ENCODE results near the gene POU4F1. TPM values are rescaled to one million over a fixed set of nuclear protein-coding genes. Genes with fewer than 3 reads are reported as not detected.
A peak's percentile ranks its signal among the peaks of the same experiment; 100 is the strongest.

POU4F1 gene
- polyA plus RNA-seq, 3 donors, result not detected

- Mint-ChIP-seq H3K27me3 (ENCODE audit: low read depth in 3 of 3) (peaks cover 89 to 94% (median 91%) of the 10 kb centered on the region in 3 donors), H3K27ac (peak overlapping the region in 1 of 7 donors; percentile 45), H3K9me3 (peaks cover 0 to 31% (median 26%) of the 10 kb centered on the region in 7 donors), H3K4me3 (peak overlapping the region; percentile 74 to 91), H3K36me3 (peaks cover 7 to 9% of the 10 kb centered on the region in 2 donors), H3K4me1 (peaks cover 48% of the 10 kb centered on the region)
- no peaks in the 10 kb centered on the region for H4K20me1 ChIP-seq (ENCODE audit: insufficient read depth, low read length)
- no peak overlapping the region for H3K9ac ChIP-seq (ENCODE audit: insufficient read depth, low read length, poor library complexity, severe bottlenecking)
- no peak overlapping the region for H3K27ac ChIP-seq (ENCODE audit: low read depth in 1 of 2, low read length in 2 of 2)
- peak overlapping the region; percentile 78 for H3K4me2 ChIP-seq (replicated peaks; ENCODE audit: extremely low read depth, low read length, poor library complexity, severe bottlenecking)
- H3K9me3 ChIP-seq (replicated peaks in 1 of 2; ENCODE audit: control insufficient read depth in 1 of 2, insufficient read depth in 1 of 2, low read length in 2 of 2), result peaks cover 0 to 53% of the 10 kb centered on the region in 2 donors
- intact Hi-C loops (cut with micrococcal nuclease), result no loop called here
- TF ChIP-seq CTCF (IDR thresholded peaks at IDR 0.05), result no peak
- H3K4me3 ChIP-seq (replicated peaks in 1 of 3; ENCODE audit: low read depth in 2 of 3, low read length in 3 of 3), result peak overlapping the region in 2 of 3 experiments; percentile 14 to 67
- peaks cover 91 to 95% of the 10 kb centered on the region in 2 donors for H3K27me3 ChIP-seq (ENCODE audit: control insufficient read depth in 2 of 2, insufficient read depth in 2 of 2, low read length in 2 of 2)
- peak overlapping the region; percentile 41 for H2AFZ ChIP-seq (ENCODE audit: insufficient read depth, low read depth, low read length, poor library complexity, severe bottlenecking)
- no peaks in the 10 kb centered on the region for H3K79me2 ChIP-seq (ENCODE audit: insufficient read depth, low read length)
- peaks cover 38 to 39% of the 10 kb centered on the region in 2 donors for H3K4me1 ChIP-seq (ENCODE audit: control insufficient read depth in 1 of 2, insufficient read depth in 2 of 2, low read length in 2 of 2)
- H3K36me3 ChIP-seq (replicated peaks in 1 of 2; ENCODE audit: control insufficient read depth in 1 of 2, insufficient read depth in 2 of 2, low read length in 2 of 2), result no peaks in the 10 kb centered on the region
- peak in 2 of 3 donors; percentile 13 to 37 for DNase-seq
- WGBS (ENCODE audit: insufficient coverage), result 2% methylated on average over 48 of the region's 51 CpGs
Measured at GRCh38 chr13:78602561-78603239, 652 bp downstream of the POU4F1 start.

DNA sequence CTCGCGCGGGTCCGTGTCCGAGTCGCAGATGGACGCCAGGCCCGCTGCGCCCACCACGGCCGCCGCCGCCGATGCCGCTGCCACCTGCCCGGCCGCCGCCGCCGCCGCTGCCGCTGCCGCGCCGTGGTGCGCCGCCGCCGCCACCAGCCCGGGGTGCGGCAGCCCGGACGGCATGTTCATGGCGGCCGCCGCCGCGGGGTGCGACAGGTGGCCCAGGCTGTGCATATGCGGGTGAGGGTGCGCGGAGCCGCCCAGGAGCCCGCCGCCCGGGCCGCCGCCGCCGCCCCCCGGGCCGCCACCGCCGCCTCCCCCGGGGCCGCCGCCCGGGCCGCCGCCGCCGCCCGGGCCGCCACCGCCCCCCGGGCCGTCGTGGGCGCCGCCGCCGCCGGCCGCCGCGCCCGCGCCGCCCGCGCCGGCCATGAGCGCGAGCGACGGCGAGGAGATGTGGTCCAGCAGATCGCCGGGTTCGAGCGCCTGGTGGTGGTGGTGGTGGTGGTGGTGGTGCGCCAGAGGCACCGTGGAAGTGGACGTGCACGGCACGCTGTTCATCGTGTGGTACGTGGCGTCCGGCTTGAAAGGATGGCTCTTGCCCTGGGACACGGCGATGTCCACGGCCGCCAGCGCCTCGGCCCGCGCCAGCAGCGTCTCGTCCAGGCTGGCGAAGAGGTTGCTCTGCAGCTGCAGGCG is 1.3 kb downstream of the POU4F1 start:
- H3K4me2 ChIP-seq (replicated peaks; ENCODE audit: extremely low read depth, low read length, poor library complexity, severe bottlenecking), result peak overlapping the region; percentile 78
- peaks cover 89 to 94% (median 91%) of the 10 kb centered on the region in 3 donors for H3K27me3 Mint-ChIP-seq (ENCODE audit: low read depth in 3 of 3)
- H3K79me2 ChIP-seq (ENCODE audit: insufficient read depth, low read length), result no peaks in the 10 kb centered on the region
- intact Hi-C loops (cut with micrococcal nuclease), result no loop called here
- WGBS (ENCODE audit: insufficient coverage), result 2% methylated on average over 104 of the region's 112 CpGs
- peaks cover 0 to 33% (median 24%) of the 10 kb centered on the region in 7 donors for H3K9me3 Mint-ChIP-seq
- peaks cover 8 to 9% of the 10 kb centered on the region in 2 donors for H3K36me3 Mint-ChIP-seq
- H3K4me1 ChIP-seq (ENCODE audit: control insufficient read depth in 1 of 2, insufficient read depth in 2 of 2, low read length in 2 of 2), result peaks cover 33 to 36% of the 10 kb centered on the region in 2 donors
- peaks cover 91 to 95% of the 10 kb centered on the region in 2 donors for H3K27me3 ChIP-seq (ENCODE audit: control insufficient read depth in 2 of 2, insufficient read depth in 2 of 2, low read length in 2 of 2)
- no peak overlapping the region for H3K27ac ChIP-seq (ENCODE audit: low read depth in 1 of 2, low read length in 2 of 2)
- no peak for DNase-seq
- no peak overlapping the region for H3K27ac Mint-ChIP-seq
- H3K4me3 Mint-ChIP-seq, result peak overlapping the region; percentile 74 to 91
- no peaks in the 10 kb centered on the region for H3K36me3 ChIP-seq (replicated peaks in 1 of 2; ENCODE audit: control insufficient read depth in 1 of 2, insufficient read depth in 2 of 2, low read length in 2 of 2)
- peak overlapping the region in 1 of 3 experiments; percentile 67 for H3K4me3 ChIP-seq (replicated peaks in 1 of 3; ENCODE audit: low read depth in 2 of 3, low read length in 3 of 3)
- TF ChIP-seq CTCF (IDR thresholded peaks at IDR 0.05), result no peak
- peaks cover 0 to 49% of the 10 kb centered on the region in 2 donors for H3K9me3 ChIP-seq (replicated peaks in 1 of 2; ENCODE audit: control insufficient read depth in 1 of 2, insufficient read depth in 1 of 2, low read length in 2 of 2)
- H2AFZ ChIP-seq (ENCODE audit: insufficient read depth, low read depth, low read length, poor library complexity, severe bottlenecking), result peak overlapping the region; percentile 41
- H4K20me1 ChIP-seq (ENCODE audit: insufficient read depth, low read length), result no peaks in the 10 kb centered on the region
- H3K9ac ChIP-seq (ENCODE audit: insufficient read depth, low read length, poor library complexity, severe bottlenecking), result no peak overlapping the region
- peaks cover 47% of the 10 kb centered on the region for H3K4me1 Mint-ChIP-seq

All from CD14-positive monocyte (primary cell).